ENCODE data around the gene CLEC2B.

The CLEC2B gene

GRCh38 chr12:9868311-9868801 lies 798 bp downstream of the CLEC2B start:
- DNase-seq, result no peak

GRCh38 chr12:9867531-9867930 lies 1.6 kb downstream of the CLEC2B start:
- DNase-seq, result no peak

GRCh38 chr12:9866860-9867269 lies 2.3 kb downstream of the CLEC2B start:
- DNase-seq, result no peak

DNA sequence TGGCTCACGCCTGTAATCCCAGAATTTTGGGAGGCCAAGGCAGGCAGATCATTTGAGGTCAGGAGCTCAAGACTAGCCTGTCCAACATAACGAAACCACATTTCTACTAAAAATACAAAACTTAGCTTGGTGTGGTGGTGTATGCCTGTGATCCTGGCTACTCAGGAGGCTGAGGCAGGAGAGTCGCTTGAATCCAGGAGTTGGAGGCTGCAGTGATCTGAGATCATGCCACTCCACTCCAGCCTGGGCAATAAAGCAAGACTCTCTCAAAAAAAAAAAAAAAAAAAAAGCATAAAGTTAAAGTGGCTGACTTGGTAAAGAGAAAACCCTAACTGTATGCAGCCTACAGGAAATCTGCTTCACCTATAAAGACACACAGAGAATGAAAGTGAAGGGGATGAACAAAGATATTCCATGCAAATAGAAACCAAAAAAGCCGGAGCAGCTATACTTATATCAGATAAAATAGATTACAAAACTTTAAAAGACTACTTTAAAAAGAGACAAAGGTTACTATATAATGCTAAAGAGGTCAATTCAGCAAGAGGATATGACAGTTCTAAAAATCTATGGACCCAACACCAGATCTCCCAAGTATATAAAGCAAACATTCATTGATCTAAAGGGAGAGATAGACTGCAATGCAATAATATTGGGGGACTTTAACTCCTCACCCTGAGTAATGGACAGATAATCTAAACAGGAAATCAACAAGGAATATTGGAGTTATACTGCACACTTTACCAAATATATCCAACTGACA lies 4.1 kb downstream of the CLEC2B start:
- no peak for DNase-seq

DNA sequence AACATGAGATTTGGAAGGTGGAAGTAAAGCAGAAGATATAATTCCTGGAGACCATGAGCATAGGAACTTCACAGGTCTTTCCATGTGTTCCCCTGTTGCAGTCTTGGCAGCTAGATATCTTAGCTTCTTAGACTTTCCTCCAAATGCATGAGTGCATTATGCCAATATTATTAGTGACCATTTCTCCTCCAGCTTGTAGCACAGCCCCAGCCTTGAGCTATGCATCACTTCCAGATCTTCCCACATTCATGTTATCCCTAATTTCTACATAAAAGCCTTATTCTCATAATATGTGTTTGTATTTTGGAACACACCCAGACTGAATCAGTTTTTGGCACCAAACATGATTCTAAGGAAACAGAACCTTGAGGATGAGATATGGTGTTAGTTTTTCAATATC lies 11.0 kb downstream of the CLEC2B start:
- DNase-seq, result no peak

- no peak for DNase-seq
Observed at GRCh38 chr12:9856894-9857293, 12.3 kb downstream of the CLEC2B start.

DNA sequence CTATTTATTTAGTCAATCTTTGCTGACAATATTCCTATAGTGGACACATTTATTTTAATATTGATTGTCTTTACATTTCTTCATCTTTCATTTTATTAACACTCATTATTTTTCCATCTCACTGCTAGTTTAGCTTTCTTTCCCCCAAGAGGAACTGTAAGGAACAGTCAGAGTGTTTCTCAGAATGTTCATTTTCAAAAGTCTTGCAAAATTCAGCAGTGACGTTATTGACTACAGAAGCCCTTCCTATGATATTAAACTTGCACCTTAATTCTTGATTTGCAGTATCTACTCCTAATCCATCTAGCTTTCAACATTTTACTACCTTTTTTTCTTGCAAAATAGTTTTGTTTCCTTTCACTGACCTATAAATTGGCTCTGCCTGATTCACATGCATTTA lies 13.0 kb downstream of the CLEC2B start:
- DNase-seq, result no peak

GRCh38 chr12:9851927-9852326 lies 17.2 kb downstream of the CLEC2B start:
- no peak for DNase-seq

- DNase-seq, result no peak
Observed at GRCh38 chr12:9851050-9851449, 18.1 kb downstream of the CLEC2B start.

- no peak for DNase-seq
Observed at GRCh38 chr12:9848899-9849298, 20.3 kb downstream of the CLEC2B start.

- DNase-seq, result no peak
Observed at GRCh38 chr12:9843407-9843806, 25.7 kb downstream of the CLEC2B start.

DNA sequence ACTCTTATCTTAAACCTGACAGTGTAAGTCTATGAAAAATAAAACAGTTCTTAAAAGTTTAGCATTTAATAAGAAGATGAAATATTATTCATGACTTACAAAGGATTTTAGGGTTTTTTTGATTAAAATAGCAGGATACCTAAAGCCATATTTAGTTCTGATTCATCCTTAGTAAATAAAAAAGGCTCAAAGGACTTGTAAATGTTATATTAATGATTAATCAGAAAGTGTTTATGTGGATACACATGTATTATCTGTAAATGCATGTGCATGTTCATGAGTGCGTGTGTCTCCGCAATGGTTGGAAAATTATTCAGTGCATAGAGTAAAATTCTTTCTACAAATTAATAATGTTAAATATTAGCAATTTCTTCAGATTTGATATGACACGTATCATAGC lies 37.4 kb downstream of the CLEC2B start:
- DNase-seq, result no peak

DNA sequence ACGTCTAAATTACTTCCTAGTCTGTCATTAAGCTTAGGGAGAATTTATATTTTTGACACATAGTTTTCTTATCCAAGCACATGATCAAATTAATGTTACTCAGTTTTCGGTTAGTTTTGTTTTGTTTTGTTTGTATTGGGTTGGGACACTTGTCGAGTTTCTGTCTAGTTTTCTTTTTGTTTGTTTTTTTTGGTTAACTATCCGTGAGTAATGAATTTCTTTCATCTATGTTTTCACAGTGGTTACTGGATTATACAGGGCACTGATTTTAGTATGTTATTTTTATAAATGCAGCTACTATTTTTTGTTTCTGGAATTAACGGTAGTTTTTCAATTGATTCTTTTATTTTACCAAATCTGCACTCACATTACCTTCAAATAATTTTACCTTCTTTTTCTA lies 39.2 kb downstream of the CLEC2B start:
- no peak for DNase-seq

- DNase-seq, result no peak
Observed at GRCh38 chr12:9829483-9829882, 39.7 kb downstream of the CLEC2B start.

GRCh38 chr12:9827209-9827888 lies 41.8 kb downstream of the CLEC2B start, which contains the start of gene KLRF1:
Gene KLRF1 (plus strand): TSS chr12:9827481. CDS start chr12:9827545, 64 bp downstream.
- DNase-seq, result no peak

DNA sequence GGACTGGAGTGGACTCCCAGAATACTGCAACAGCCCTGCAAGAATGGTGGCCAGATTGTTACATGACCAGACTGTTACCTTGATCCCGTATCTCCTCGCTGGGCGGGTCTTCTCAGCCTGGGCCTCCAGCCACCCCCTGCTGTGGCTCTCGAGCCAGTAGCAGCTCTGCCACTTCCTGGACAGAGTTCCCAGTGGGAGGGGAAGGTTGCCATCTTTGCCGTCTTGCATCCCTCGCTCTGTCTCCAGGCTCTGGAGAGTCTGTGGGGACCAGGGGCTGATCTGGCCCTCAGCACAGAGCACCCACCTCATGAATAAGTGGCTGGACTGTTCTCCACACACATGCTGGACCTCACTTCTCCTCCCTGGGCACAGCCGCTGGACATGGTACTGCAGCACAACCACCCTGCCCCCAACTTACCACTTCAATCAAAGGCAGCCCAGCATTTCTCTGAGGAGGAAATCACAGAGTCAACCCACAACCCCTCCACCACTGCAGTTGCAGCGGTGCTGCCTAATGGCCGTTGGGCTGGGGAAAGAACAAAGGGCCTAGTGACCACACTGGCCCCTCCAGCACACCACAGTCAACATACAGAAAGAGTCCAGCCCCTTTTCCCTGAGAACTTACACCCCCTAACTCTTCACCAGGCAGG lies 48.7 kb downstream of the CLEC2B start:
- DNase-seq, result no peak

GRCh38 chr12:9813821-9814798 lies 55.0 kb downstream of the CLEC2B start:
- DNase-seq, result peak; percentile 78 to 89 (median 82)

GRCh38 chr12:9811621-9812020 lies 57.5 kb downstream of the CLEC2B start:
- DNase-seq, result no peak

- no peak for DNase-seq
Observed at GRCh38 chr12:9810671-9811070, 58.5 kb downstream of the CLEC2B start.

- DNase-seq, result no peak
Observed at GRCh38 chr12:9809866-9810265, 59.3 kb downstream of the CLEC2B start.

GRCh38 chr12:9809338-9809737 lies 59.8 kb downstream of the CLEC2B start:
- no peak for DNase-seq

- no peak for DNase-seq
Observed at GRCh38 chr12:9808504-9808903, 60.6 kb downstream of the CLEC2B start.

GRCh38 chr12:9806714-9807113 lies 62.4 kb downstream of the CLEC2B start:
- no peak for DNase-seq

Measured in activated CD4-positive, CD25-positive, alpha-beta regulatory T cell (primary cell).